Measurements from ENCODE around the gene ASNS. TPM values are rescaled to one million over a fixed set of nuclear protein-coding genes. Genes with fewer than 3 reads are reported as not detected.
"Not testable (repeated sequence)": the region's sequence is repeated elsewhere in the genome, so short reads cannot be mapped to it uniquely, and the experiment has no call there.

ASNS gene
- total RNA-seq, 1 experiment from 2014 or later, result 64.0 TPM

DNA sequence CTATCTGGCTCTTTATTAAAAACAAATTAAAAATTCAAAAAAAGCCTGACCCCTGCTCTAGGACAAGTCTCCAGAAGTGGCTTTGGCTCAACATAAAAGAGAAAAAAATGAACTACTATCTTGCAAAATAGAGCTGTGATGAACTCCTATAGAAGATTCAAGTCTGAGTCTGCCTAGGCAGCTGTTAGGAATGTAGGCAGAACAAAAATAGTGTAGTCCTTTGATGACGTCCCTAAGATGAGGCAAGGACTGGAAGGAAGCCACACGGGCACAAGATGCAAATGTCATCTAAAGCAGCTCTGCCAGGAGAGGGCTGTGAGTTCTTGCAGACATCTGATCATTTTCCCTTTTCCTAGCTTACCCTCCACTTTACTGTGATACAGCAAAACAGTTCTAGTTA, 20.5 kb downstream of the ASNS start:
- Mint-ChIP-seq H3K36me3 (ENCODE audit: insufficient read depth, unreplicated experiment) (peaks cover 15% of the 10 kb centered on the region), H3K4me1 (ENCODE audit: low read depth, unreplicated experiment) (no peaks in the 10 kb centered on the region), H3K27me3 (ENCODE audit: unreplicated experiment) (no peaks in the 10 kb centered on the region), H3K9me3 (ENCODE audit: low read depth, unreplicated experiment) (no peaks in the 10 kb centered on the region), H3K4me3 (ENCODE audit: low read depth, unreplicated experiment) (no peak overlapping the region), H3K27ac (ENCODE audit: unreplicated experiment) (no peak overlapping the region)
- CTCF ChIA-PET, result no interaction called here
- no TSS peak for BruUV-seq (replicated peaks)
- DNase-seq, result no peak
- intact Hi-C loops (cut with micrococcal nuclease; ENCODE audit: unreplicated experiment), result no loop called here
- TF ChIP-seq, protein P1, sequence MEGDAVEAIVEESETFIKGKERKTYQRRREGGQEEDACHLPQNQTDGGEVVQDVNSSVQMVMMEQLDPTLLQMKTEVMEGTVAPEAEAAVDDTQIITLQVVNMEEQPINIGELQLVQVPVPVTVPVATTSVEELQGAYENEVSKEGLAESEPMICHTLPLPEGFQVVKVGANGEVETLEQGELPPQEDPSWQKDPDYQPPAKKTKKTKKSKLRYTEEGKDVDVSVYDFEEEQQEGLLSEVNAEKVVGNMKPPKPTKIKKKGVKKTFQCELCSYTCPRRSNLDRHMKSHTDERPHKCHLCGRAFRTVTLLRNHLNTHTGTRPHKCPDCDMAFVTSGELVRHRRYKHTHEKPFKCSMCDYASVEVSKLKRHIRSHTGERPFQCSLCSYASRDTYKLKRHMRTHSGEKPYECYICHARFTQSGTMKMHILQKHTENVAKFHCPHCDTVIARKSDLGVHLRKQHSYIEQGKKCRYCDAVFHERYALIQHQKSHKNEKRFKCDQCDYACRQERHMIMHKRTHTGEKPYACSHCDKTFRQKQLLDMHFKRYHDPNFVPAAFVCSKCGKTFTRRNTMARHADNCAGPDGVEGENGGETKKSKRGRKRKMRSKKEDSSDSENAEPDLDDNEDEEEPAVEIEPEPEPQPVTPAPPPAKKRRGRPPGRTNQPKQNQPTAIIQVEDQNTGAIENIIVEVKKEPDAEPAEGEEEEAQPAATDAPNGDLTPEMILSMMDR (IDR thresholded peaks at IDR 0.05; ENCODE audit: unreplicated experiment), result no peak

DNA sequence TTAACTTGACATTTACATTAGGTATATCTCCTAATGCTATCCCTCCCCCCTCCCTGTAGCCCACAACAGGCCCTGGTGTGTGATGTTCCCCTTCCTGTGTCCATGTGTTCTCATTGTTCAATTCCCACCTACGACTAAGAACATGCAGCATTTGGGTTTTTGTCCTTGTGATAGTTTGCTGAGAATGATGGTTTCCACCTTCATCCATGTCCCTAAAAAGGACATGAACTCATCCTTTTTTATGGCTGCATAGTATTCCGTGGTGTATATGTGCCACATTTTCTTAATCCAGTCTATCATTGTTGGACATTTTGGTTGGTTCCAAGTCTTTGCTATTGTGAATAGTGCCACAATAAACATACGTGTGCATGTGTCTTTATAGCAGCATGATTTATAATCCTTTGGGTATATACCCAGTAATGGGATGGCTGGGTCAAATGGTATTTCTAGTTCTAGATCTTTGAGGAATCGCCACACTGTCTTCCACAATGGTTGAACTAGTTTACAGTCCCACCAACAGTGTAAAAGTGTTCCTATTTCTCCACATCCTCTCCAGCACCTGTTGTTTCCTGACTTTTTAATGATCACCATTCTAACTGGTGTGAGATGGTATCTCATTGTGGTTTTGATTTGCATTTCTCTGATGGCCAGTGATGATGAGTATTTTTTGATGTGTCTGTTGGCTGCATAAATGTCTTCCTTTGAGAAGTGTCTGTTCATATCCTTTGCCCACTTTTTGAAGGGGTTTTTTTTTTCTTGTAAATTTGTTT, 21.8 kb downstream of the ASNS start:
- DNase-seq; H3K27ac Mint-ChIP-seq (ENCODE audit: unreplicated experiment); BruUV-seq (replicated peaks); H3K27me3 Mint-ChIP-seq (ENCODE audit: unreplicated experiment); H3K9me3 Mint-ChIP-seq (ENCODE audit: low read depth, unreplicated experiment); H3K4me1 Mint-ChIP-seq (ENCODE audit: low read depth, unreplicated experiment); H3K4me3 Mint-ChIP-seq (ENCODE audit: low read depth, unreplicated experiment); intact Hi-C loops (cut with micrococcal nuclease; ENCODE audit: unreplicated experiment); CTCF ChIA-PET; H3K36me3 Mint-ChIP-seq (ENCODE audit: insufficient read depth, unreplicated experiment): not testable (repeated sequence)

DNA sequence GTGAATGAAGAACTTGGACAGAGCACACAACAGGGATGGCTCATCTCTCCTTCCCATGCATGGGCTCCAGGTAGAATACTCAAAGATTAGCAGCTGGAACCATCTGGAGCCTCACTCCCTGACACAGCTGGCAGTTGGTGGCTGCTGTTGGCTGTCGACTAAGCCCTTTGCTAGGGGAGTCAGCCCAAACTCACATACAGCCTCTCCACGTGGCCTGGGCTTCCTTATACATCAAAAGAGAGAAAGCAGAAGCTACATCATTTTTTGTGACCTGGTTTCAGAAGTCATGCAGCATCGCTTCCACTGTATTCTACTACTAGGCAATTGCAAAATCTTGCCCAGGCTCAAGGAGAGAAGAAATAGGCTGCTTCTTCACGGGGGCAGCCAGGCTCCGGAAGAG, 24.4 kb downstream of the ASNS start:
- H3K27me3 Mint-ChIP-seq (ENCODE audit: unreplicated experiment), result no peaks in the 10 kb centered on the region

DNA sequence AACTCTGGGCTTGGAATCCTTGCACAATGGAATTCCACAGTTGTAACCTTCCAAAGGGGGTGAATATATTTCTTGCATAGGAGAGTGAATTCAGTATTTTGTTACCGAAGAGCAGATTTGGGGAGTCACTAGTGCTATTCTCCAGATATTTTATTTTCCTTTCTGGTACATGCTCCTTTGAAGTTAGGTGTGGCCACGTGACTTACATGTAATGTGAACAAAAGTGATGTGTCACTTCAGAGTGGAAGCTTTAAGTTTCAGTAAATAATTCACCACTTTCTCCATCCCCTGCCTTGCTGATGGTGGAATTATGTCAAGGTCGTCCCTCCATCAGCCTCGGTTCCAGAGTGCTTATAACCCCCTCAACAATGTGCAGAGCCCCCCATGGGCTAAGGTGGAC, 25.3 kb downstream of the ASNS start:
- DNase-seq, result no peak
- CTCF ChIA-PET, result no interaction called here
- Mint-ChIP-seq H3K27ac (ENCODE audit: unreplicated experiment) (no peak overlapping the region), H3K27me3 (ENCODE audit: unreplicated experiment) (no peaks in the 10 kb centered on the region), H3K36me3 (ENCODE audit: insufficient read depth, unreplicated experiment) (no peaks in the 10 kb centered on the region), H3K4me1 (ENCODE audit: low read depth, unreplicated experiment) (no peaks in the 10 kb centered on the region), H3K4me3 (ENCODE audit: low read depth, unreplicated experiment) (no peak overlapping the region), H3K9me3 (ENCODE audit: low read depth, unreplicated experiment) (no peaks in the 10 kb centered on the region)
- TF ChIP-seq, protein P1 (IDR thresholded peaks at IDR 0.05; ENCODE audit: unreplicated experiment), result no peak
- intact Hi-C loops (cut with micrococcal nuclease; ENCODE audit: unreplicated experiment), result loop anchor here (5.0 kb wide), 1 partner anchor 165 kb away; no protein-coding TSS in a partner anchor
- no TSS peak for BruUV-seq (replicated peaks)

More for the DNA sequence above, 24.4 kb downstream of the ASNS start:
- CTCF ChIA-PET, result no interaction called here
- H3K36me3 Mint-ChIP-seq (ENCODE audit: insufficient read depth, unreplicated experiment), result no peaks in the 10 kb centered on the region
- no TSS peak for BruUV-seq (replicated peaks)
- no peak overlapping the region for H3K27ac Mint-ChIP-seq (ENCODE audit: unreplicated experiment)
- DNase-seq, result no peak
- H3K4me1 Mint-ChIP-seq (ENCODE audit: low read depth, unreplicated experiment), result no peaks in the 10 kb centered on the region
- intact Hi-C loops (cut with micrococcal nuclease; ENCODE audit: unreplicated experiment), result loop anchor here (5.0 kb wide), 1 partner anchor 165 kb away; no protein-coding TSS in a partner anchor
- H3K9me3 Mint-ChIP-seq (ENCODE audit: low read depth, unreplicated experiment), result no peaks in the 10 kb centered on the region
- no peak overlapping the region for H3K4me3 Mint-ChIP-seq (ENCODE audit: low read depth, unreplicated experiment)
- TF ChIP-seq, protein P1 (IDR thresholded peaks at IDR 0.05; ENCODE audit: unreplicated experiment), result no peak

DNA sequence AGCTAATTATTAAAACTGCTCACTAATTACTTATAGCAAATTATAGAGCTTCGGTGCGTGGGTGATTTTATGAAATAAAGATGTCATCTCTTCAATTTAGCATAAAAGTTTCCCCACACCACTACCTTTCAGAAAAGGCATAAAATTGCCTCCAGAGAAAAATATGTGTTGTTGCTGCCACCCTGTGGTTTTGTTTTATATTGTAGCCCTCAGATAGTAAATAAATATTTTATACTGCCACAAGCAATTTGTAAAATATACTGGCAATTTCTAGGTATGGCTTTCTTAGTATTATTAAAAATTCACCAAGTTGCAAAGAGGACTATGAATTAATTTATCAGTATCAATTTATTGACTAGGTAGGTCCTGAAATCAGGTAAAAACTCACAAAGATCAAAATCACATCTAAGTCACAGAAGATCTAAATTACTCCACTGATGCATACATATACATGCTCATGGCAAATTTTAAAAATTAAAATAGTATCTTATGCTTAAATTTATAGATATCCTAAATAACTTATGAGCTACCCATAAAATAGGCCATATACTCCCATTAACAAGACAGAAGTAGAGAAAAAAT, 26.5 kb downstream of the ASNS start:
- H3K9me3 Mint-ChIP-seq (ENCODE audit: low read depth, unreplicated experiment), result no peaks in the 10 kb centered on the region
- H3K4me1 Mint-ChIP-seq (ENCODE audit: low read depth, unreplicated experiment), result no peaks in the 10 kb centered on the region
- CTCF ChIA-PET, result interaction anchor here (0.5 kb wide), 1 partner anchor 27 kb away, joined by 3 read pairs; the partner anchor contains the start of gene ASNS
- no TSS peak for BruUV-seq (replicated peaks)
- no peaks in the 10 kb centered on the region for H3K36me3 Mint-ChIP-seq (ENCODE audit: insufficient read depth, unreplicated experiment)
- TF ChIP-seq, protein P1 (IDR thresholded peaks at IDR 0.05; ENCODE audit: unreplicated experiment), result peak; percentile 14
- H3K27me3 Mint-ChIP-seq (ENCODE audit: unreplicated experiment), result peaks cover 10% of the 10 kb centered on the region
- peak; percentile 17 for DNase-seq
- no peak overlapping the region for H3K4me3 Mint-ChIP-seq (ENCODE audit: low read depth, unreplicated experiment)
- no peak overlapping the region for H3K27ac Mint-ChIP-seq (ENCODE audit: unreplicated experiment)
- intact Hi-C loops (cut with micrococcal nuclease; ENCODE audit: unreplicated experiment), result loop anchor here (5.0 kb wide), 1 partner anchor 167 kb away; no protein-coding TSS in a partner anchor
